ENCODE results near the gene UPP2. TPM values are rescaled to one million over a fixed set of nuclear protein-coding genes. Genes with fewer than 3 reads are reported as not detected.

The UPP2 gene
- total and polyA plus RNA-seq, 2 of the 13 experiments (the other 11 are each of a cell fraction or from before 2014, with no cell fraction given) = 0.07 to 0.28 TPM

GRCh38 chr2:158184556-158185343, 83.1 kb downstream of the UPP2 start (continued):
- TF ChIP-seq MEIS1 (CRISPR knock-in tag; IDR thresholded peaks at IDR 0.05; ENCODE audit: borderline replicate concordance) (peak; percentile 68; the same call in 1 of the 2 replicates), NFIC (IDR thresholded peaks at IDR 0.05; ENCODE audit: low read length) (peak; percentile 85; the same call in 1 of the 2 replicates), ZNF746 (CRISPR knock-in tag; IDR thresholded peaks at IDR 0.05) (no peak; the same call in 1 of the 2 replicates), ZNF557 (CRISPR knock-in tag; IDR thresholded peaks at IDR 0.05) (0 out of 2 replicates have a peak, but pooled peaks have one; percentile 34), ZNF737 (CRISPR knock-in tag; IDR thresholded peaks at IDR 0.05; ENCODE audit: borderline replicate concordance) (no peak), HHEX (CRISPR knock-in tag; IDR thresholded peaks at IDR 0.05) (0 out of 2 replicates have a peak, but pooled peaks have one; percentile 22), PHF5A (CRISPR knock-in tag; IDR thresholded peaks at IDR 0.05; ENCODE audit: low read depth, unreplicated experiment) (no peak), E2F1 (CRISPR knock-in tag; IDR thresholded peaks at IDR 0.05) (no peak), CCDC6 (CRISPR knock-in tag; IDR thresholded peaks at IDR 0.05) (peak; percentile 58; the same call in 1 of the 2 replicates), RBM22 (optimal IDR thresholded peaks at IDR 0.05; ENCODE audit: low read length) (no peak), TBX2 (CRISPR knock-in tag; IDR thresholded peaks at IDR 0.05; ENCODE audit: borderline replicate concordance) (peak; percentile 62; the same call in 1 of the 2 replicates), NFKB2 (CRISPR knock-in tag; IDR thresholded peaks at IDR 0.05; ENCODE audit: borderline replicate concordance) (no peak), ZSCAN29 (CRISPR knock-in tag; conservative IDR thresholded peaks at IDR 0.05) (0 out of 2 replicates have a peak, but pooled peaks have one; percentile 51), THAP11 (CRISPR knock-in tag; IDR thresholded peaks at IDR 0.05) (no peak; the same call in 1 of the 2 replicates), CREM (IDR thresholded peaks at IDR 0.05) (peak; percentile 62; the same call in 1 of the 2 replicates), CREM (CRISPR knock-in tag; IDR thresholded peaks at IDR 0.05) (no peak), SRSF1 (optimal IDR thresholded peaks at IDR 0.05; ENCODE audit: low read depth, low read length) (no peak), SALL1 (CRISPR knock-in tag; IDR thresholded peaks at IDR 0.05) (peak; percentile 90), SKI (IDR thresholded peaks at IDR 0.05; ENCODE audit: partially characterized antibody) (peak; percentile 64), NCOA1 (CRISPR knock-in tag; IDR thresholded peaks at IDR 0.05) (0 out of 2 replicates have a peak, but pooled peaks have one; percentile 55), HMG20A (CRISPR knock-in tag; IDR thresholded peaks at IDR 0.05; ENCODE audit: borderline replicate concordance) (peak; percentile 91), MNT (IDR thresholded peaks at IDR 0.05) (no peak), SAP130 (CRISPR knock-in tag; IDR thresholded peaks at IDR 0.05; ENCODE audit: low read depth) (peak; percentile 81), LCORL (IDR thresholded peaks at IDR 0.05) (no peak), LCORL (CRISPR knock-in tag; IDR thresholded peaks at IDR 0.05) (peak; percentile 97), ZEB1 (IDR thresholded peaks at IDR 0.05; ENCODE audit: insufficient replicate concordance, low read depth) (peak; percentile 92), ZNF3 (CRISPR knock-in tag; IDR thresholded peaks at IDR 0.05) (no peak), ZMYM3 (CRISPR knock-in tag; IDR thresholded peaks at IDR 0.05) (0 out of 2 replicates have a peak, but pooled peaks have one; percentile 31), SOX13 (IDR thresholded peaks at IDR 0.05) (peak; percentile 68), SOX13 (CRISPR knock-in tag; conservative IDR thresholded peaks at IDR 0.05 in 1 of 2, IDR thresholded peaks at IDR 0.05 in 1 of 2) (peak in 1 of 2 experiments; percentile 97; a peak in 2 of 4 replicates)
